ENCODE measurements around the gene TBCB. TPM values are rescaled to one million over a fixed set of nuclear protein-coding genes. Genes with fewer than 3 reads are reported as not detected.

TBCB gene
- polyA plus RNA-seq, 1 experiment = 186 TPM

- H3K27ac ChIP-seq (ENCODE audit: low read depth, low read length) = no peak overlapping the region
- CTCF ChIA-PET = no interaction called here
- POLR2A ChIA-PET = no interaction called here
- H3K27me3 ChIP-seq (ENCODE audit: control insufficient read depth, insufficient read depth, low read length) = no peaks in the 10 kb centered on the region
- DNase-seq (ENCODE audit: low read depth, low spot score) = no peak
- no peak for TF ChIP-seq CTCF (IDR thresholded peaks at IDR 0.05; ENCODE audit: low read depth, low read length)
- no peak overlapping the region for H3K4me3 ChIP-seq (ENCODE audit: low read depth, low read length)
- H3K9me3 ChIP-seq (ENCODE audit: control insufficient read depth, insufficient read depth, low read length) = no peaks in the 10 kb centered on the region
Measured at GRCh38 chr19:36086326-36086725, 28.9 kb upstream of the TBCB start.

- no peak overlapping the region for H3K27ac ChIP-seq (ENCODE audit: low read depth, low read length)
- H3K4me3 ChIP-seq (ENCODE audit: low read depth, low read length) = no peak overlapping the region
- TF ChIP-seq CTCF (IDR thresholded peaks at IDR 0.05; ENCODE audit: low read depth, low read length) = no peak
- H3K27me3 ChIP-seq (ENCODE audit: control insufficient read depth, insufficient read depth, low read length) = no peaks in the 10 kb centered on the region
- CTCF ChIA-PET = no interaction called here
- H3K9me3 ChIP-seq (ENCODE audit: control insufficient read depth, insufficient read depth, low read length) = no peaks in the 10 kb centered on the region
- DNase-seq (ENCODE audit: low read depth, low spot score) = no peak
- POLR2A ChIA-PET = no interaction called here
Measured at GRCh38 chr19:36089847-36090246, 25.4 kb upstream of the TBCB start.

GRCh38 chr19:36090910-36091695, 24.2 kb upstream of the TBCB start:
- no peaks in the 10 kb centered on the region for H3K27me3 ChIP-seq (ENCODE audit: control insufficient read depth, insufficient read depth, low read length)
- POLR2A ChIA-PET = no interaction called here
- no peak for DNase-seq (ENCODE audit: low read depth, low spot score)
- H3K27ac ChIP-seq (ENCODE audit: low read depth, low read length) = no peak overlapping the region
- no peaks in the 10 kb centered on the region for H3K9me3 ChIP-seq (ENCODE audit: control insufficient read depth, insufficient read depth, low read length)
- CTCF ChIA-PET = no interaction called here
- H3K4me3 ChIP-seq (ENCODE audit: low read depth, low read length) = no peak overlapping the region
- TF ChIP-seq CTCF (IDR thresholded peaks at IDR 0.05; ENCODE audit: low read depth, low read length) = no peak

- no peak for TF ChIP-seq CTCF (IDR thresholded peaks at IDR 0.05; ENCODE audit: low read depth, low read length)
- ChIA-PET CTCF (no interaction called here), POLR2A (no interaction called here)
- Histone ChIP-seq H3K4me3 (ENCODE audit: low read depth, low read length) (no peak overlapping the region), H3K9me3 (ENCODE audit: control insufficient read depth, insufficient read depth, low read length) (no peaks in the 10 kb centered on the region), H3K27ac (ENCODE audit: low read depth, low read length) (no peak overlapping the region), H3K27me3 (ENCODE audit: control insufficient read depth, insufficient read depth, low read length) (no peaks in the 10 kb centered on the region)
- no peak for DNase-seq (ENCODE audit: low read depth, low spot score)
Measured at GRCh38 chr19:36092566-36092965, 22.7 kb upstream of the TBCB start.

- CTCF ChIA-PET = no interaction called here
- no peak for DNase-seq (ENCODE audit: low read depth, low spot score)
- POLR2A ChIA-PET = no interaction called here
- TF ChIP-seq CTCF (IDR thresholded peaks at IDR 0.05; ENCODE audit: low read depth, low read length) = no peak
- no peak overlapping the region for H3K4me3 ChIP-seq (ENCODE audit: low read depth, low read length)
- H3K27me3 ChIP-seq (ENCODE audit: control insufficient read depth, insufficient read depth, low read length) = no peaks in the 10 kb centered on the region
- H3K27ac ChIP-seq (ENCODE audit: low read depth, low read length) = no peak overlapping the region
- H3K9me3 ChIP-seq (ENCODE audit: control insufficient read depth, insufficient read depth, low read length) = no peaks in the 10 kb centered on the region
Measured at GRCh38 chr19:36093146-36093662, 22.1 kb upstream of the TBCB start.
